ENCODE results near the gene INSL4. TPM values are rescaled to one million over a fixed set of nuclear protein-coding genes. Genes with fewer than 3 reads are reported as not detected.

INSL4 gene
- total RNA-seq, 1 experiment from 2014 or later = not detected

DNA sequence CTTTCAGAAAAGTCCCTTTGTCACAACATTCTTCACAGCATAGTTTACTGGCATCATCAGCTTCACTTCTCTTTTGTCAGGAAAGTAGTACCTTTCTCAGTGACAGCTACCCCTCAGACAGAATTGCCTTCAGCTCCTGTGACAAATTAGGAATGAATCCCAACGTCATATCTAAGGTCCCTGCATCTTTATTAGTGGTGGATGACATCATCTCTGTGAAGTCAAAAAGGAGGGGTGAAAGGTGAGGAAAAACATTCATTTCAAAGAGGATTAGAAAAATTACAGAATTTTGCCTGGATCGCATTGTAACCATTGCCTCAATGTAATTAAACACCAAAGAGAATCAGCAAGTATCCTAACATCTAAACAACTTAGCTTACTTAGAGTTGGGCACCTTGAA is 37.9 kb upstream of the INSL4 start:
- no peak overlapping the region for H3K4me3 ChIP-seq (ENCODE audit: low read depth, low read length)
- Mint-ChIP-seq H3K27ac (ENCODE audit: unreplicated experiment) (no peak overlapping the region), H3K4me3 (ENCODE audit: unreplicated experiment) (no peak overlapping the region), H3K9me3 (ENCODE audit: unreplicated experiment) (no peaks in the 10 kb centered on the region), H3K4me1 (ENCODE audit: low read depth, unreplicated experiment) (no peaks in the 10 kb centered on the region), H3K36me3 (ENCODE audit: insufficient read depth, unreplicated experiment) (no peaks in the 10 kb centered on the region), H3K27me3 (ENCODE audit: insufficient read depth, unreplicated experiment) (peaks cover 14% of the 10 kb centered on the region)
- BruUV-seq (replicated peaks) = no TSS peak
- DNase-seq = no peak
- CTCF ChIA-PET = no interaction called here
- H3K36me3 ChIP-seq (ENCODE audit: control insufficient read depth, insufficient read depth, low read length) = no peaks in the 10 kb centered on the region
- intact Hi-C loops (cut with micrococcal nuclease; ENCODE audit: unreplicated experiment) = no loop called here
- peaks cover 4% of the 10 kb centered on the region; the same call in 1 of the 2 replicates for H3K9me3 ChIP-seq
- POLR2A ChIA-PET = no interaction called here
- TF ChIP-seq, protein P1, sequence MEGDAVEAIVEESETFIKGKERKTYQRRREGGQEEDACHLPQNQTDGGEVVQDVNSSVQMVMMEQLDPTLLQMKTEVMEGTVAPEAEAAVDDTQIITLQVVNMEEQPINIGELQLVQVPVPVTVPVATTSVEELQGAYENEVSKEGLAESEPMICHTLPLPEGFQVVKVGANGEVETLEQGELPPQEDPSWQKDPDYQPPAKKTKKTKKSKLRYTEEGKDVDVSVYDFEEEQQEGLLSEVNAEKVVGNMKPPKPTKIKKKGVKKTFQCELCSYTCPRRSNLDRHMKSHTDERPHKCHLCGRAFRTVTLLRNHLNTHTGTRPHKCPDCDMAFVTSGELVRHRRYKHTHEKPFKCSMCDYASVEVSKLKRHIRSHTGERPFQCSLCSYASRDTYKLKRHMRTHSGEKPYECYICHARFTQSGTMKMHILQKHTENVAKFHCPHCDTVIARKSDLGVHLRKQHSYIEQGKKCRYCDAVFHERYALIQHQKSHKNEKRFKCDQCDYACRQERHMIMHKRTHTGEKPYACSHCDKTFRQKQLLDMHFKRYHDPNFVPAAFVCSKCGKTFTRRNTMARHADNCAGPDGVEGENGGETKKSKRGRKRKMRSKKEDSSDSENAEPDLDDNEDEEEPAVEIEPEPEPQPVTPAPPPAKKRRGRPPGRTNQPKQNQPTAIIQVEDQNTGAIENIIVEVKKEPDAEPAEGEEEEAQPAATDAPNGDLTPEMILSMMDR (IDR thresholded peaks at IDR 0.05; ENCODE audit: insufficient read depth in 1 of 2, low read depth in 1 of 2, low read length in 1 of 2, severe bottlenecking in 1 of 2, unreplicated experiment in 1 of 2) = no peak
- no peaks in the 10 kb centered on the region for H3K27me3 ChIP-seq (replicated peaks; ENCODE audit: control insufficient read depth, insufficient read depth, low read length)
- H3K4me1 ChIP-seq = no peaks in the 10 kb centered on the region

DNA sequence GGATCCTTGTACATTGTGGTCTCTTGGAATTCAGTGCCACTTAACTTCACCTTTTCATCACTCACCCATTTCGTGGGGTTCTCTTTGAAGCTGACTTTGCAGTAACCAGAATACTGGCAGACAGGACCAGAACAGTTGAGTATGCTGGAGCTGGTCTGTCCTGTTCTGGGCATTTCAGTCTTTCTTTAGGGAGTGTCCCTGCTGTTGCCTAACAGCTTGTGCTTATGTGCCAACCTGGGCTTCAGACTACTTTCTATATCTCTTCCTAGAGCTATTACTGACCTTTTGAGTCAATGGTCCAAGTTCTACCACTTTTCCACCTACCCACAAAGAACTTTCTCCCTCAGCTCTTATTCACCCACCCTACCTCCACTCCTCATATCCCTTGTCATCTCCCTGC is 35.8 kb upstream of the INSL4 start:
- H3K9me3 ChIP-seq = peaks cover 4% of the 10 kb centered on the region; the same call in 1 of the 2 replicates
- Mint-ChIP-seq H3K4me3 (ENCODE audit: unreplicated experiment) (no peak overlapping the region), H3K36me3 (ENCODE audit: insufficient read depth, unreplicated experiment) (no peaks in the 10 kb centered on the region), H3K4me1 (ENCODE audit: low read depth, unreplicated experiment) (no peaks in the 10 kb centered on the region), H3K9me3 (ENCODE audit: unreplicated experiment) (no peaks in the 10 kb centered on the region), H3K27ac (ENCODE audit: unreplicated experiment) (no peak overlapping the region), H3K27me3 (ENCODE audit: insufficient read depth, unreplicated experiment) (peaks cover 7% of the 10 kb centered on the region)
- H3K27me3 ChIP-seq (replicated peaks; ENCODE audit: control insufficient read depth, insufficient read depth, low read length) = no peaks in the 10 kb centered on the region
- H3K4me3 ChIP-seq (ENCODE audit: low read depth, low read length) = no peak overlapping the region
- intact Hi-C loops (cut with micrococcal nuclease; ENCODE audit: unreplicated experiment) = no loop called here
- no peak for DNase-seq
- BruUV-seq (replicated peaks) = no TSS peak
- POLR2A ChIA-PET = no interaction called here
- H3K4me1 ChIP-seq = no peaks in the 10 kb centered on the region
- CTCF ChIA-PET = interaction anchor here (0.7 to 2.0 kb wide), 2 partner anchors 9 to 255 kb away, joined by 3 to 4 read pairs; partner anchors contain the start of gene CD274
- TF ChIP-seq, protein P1 (IDR thresholded peaks at IDR 0.05; ENCODE audit: insufficient read depth in 1 of 2, low read depth in 1 of 2, low read length in 1 of 2, severe bottlenecking in 1 of 2, unreplicated experiment in 1 of 2) = no peak
- H3K36me3 ChIP-seq (ENCODE audit: control insufficient read depth, insufficient read depth, low read length) = no peaks in the 10 kb centered on the region

DNA sequence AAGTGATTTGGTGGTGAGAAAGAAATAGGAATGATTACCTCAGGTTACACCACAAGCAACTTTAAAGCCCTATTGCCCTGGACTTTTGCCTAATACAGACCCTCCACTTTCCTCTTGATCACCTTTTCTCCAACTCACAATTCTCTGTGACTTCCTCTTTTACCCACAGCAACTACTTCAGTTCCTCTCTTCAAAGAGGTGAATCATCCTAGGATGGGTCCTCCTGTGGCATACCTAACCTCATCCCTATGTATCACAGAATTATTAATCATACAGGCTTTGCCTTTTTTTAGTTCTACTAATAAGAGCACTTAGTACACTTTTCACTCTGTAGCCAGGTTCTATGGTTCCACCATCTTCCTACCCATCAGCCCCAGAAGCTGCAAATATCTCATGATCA is 26.1 kb upstream of the INSL4 start:
- H3K36me3 ChIP-seq (ENCODE audit: control insufficient read depth, insufficient read depth, low read length) = no peaks in the 10 kb centered on the region
- peaks cover 10% of the 10 kb centered on the region for H3K27me3 Mint-ChIP-seq (ENCODE audit: insufficient read depth, unreplicated experiment)
- no TSS peak for BruUV-seq (replicated peaks)
- no peaks in the 10 kb centered on the region for H3K36me3 Mint-ChIP-seq (ENCODE audit: insufficient read depth, unreplicated experiment)
- no peak overlapping the region for H3K27ac Mint-ChIP-seq (ENCODE audit: unreplicated experiment)
- no peaks in the 10 kb centered on the region for H3K27me3 ChIP-seq (replicated peaks; ENCODE audit: control insufficient read depth, insufficient read depth, low read length)
- no peak overlapping the region for H3K4me3 ChIP-seq (ENCODE audit: low read depth, low read length)
- TF ChIP-seq, protein P1 (IDR thresholded peaks at IDR 0.05; ENCODE audit: insufficient read depth in 1 of 2, low read depth in 1 of 2, low read length in 1 of 2, severe bottlenecking in 1 of 2, unreplicated experiment in 1 of 2) = no peak
- ChIA-PET CTCF (no interaction called here), POLR2A (no interaction called here)
- intact Hi-C loops (cut with micrococcal nuclease; ENCODE audit: unreplicated experiment) = no loop called here
- H3K9me3 Mint-ChIP-seq (ENCODE audit: unreplicated experiment) = no peaks in the 10 kb centered on the region
- H3K4me3 Mint-ChIP-seq (ENCODE audit: unreplicated experiment) = no peak overlapping the region
- no peaks in the 10 kb centered on the region for H3K4me1 Mint-ChIP-seq (ENCODE audit: low read depth, unreplicated experiment)
- no peaks in the 10 kb centered on the region for H3K9me3 ChIP-seq
- no peaks in the 10 kb centered on the region for H3K4me1 ChIP-seq
- DNase-seq = no peak
